ENCODE data around the gene TMEM132D.

DNA sequence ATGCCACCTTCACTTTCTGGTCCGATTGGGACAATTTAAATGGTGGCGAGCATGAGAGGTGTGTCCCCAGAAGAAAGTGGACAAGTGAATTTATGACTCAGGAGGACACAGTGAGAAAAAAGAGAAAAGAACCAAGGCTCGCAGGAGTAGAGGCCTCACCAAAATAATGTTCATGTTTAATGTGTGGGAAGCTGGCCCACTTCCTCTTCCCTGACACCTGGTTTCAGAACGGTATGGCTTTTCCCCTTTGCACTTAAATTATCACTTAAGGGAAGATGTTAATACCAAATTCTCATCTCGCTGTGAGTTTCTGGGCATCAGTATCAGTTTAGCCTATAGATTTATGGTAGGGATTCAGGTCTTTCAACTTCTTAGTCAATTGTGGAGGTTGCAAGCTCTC lies 824.1 kb downstream of the TMEM132D start:
- TF ChIP-seq, protein P1, sequence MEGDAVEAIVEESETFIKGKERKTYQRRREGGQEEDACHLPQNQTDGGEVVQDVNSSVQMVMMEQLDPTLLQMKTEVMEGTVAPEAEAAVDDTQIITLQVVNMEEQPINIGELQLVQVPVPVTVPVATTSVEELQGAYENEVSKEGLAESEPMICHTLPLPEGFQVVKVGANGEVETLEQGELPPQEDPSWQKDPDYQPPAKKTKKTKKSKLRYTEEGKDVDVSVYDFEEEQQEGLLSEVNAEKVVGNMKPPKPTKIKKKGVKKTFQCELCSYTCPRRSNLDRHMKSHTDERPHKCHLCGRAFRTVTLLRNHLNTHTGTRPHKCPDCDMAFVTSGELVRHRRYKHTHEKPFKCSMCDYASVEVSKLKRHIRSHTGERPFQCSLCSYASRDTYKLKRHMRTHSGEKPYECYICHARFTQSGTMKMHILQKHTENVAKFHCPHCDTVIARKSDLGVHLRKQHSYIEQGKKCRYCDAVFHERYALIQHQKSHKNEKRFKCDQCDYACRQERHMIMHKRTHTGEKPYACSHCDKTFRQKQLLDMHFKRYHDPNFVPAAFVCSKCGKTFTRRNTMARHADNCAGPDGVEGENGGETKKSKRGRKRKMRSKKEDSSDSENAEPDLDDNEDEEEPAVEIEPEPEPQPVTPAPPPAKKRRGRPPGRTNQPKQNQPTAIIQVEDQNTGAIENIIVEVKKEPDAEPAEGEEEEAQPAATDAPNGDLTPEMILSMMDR (IDR thresholded peaks at IDR 0.05), result no peak
- no peak for TF ChIP-seq SIN3A (IDR thresholded peaks at IDR 0.05; ENCODE audit: borderline replicate concordance, insufficient read depth, low read depth, low read length)
